Suprapubic skin (tissue), 4 donors: ENCODE data around the gene PTPRN2.

Source experiments
- CTCF ChIP-seq, 2 donors: fragments of 200-600 bp in 1 of 2; fragments of 450-650 bp in 1 of 2; sonication (generic) in 1 of 2; IDR thresholded peaks; one replicate each; pipeline ENCODE4 v1.5.1; 2016 to 2019; ENCODE audit warnings: antibody characterized with exemption in 2 of 2, mild to moderate bottlenecking in 1 of 2, moderate library complexity in 1 of 2
- EP300 ChIP-seq: sonication (generic); formaldehyde crosslinking; IDR thresholded peaks from one replicate; pipeline ENCODE4 v1.6.1; 2017; ENCODE audit warnings: antibody characterized with exemption
- POLR2A ChIP-seq, 2 donors: fragments of 450-650 bp; IDR thresholded peaks; one replicate each; pipeline ENCODE4 v1.6.1; 2017; ENCODE audit warnings: antibody characterized with exemption in 2 of 2, mild to moderate bottlenecking in 2 of 2, moderate library complexity in 2 of 2
- POLR2AphosphoS5 ChIP-seq, 3 donors: sonication (generic); formaldehyde crosslinking; IDR thresholded peaks; one replicate each; pipeline ENCODE4 v1.6.1; 2017; ENCODE audit warnings: antibody characterized with exemption in 3 of 3

DNA sequence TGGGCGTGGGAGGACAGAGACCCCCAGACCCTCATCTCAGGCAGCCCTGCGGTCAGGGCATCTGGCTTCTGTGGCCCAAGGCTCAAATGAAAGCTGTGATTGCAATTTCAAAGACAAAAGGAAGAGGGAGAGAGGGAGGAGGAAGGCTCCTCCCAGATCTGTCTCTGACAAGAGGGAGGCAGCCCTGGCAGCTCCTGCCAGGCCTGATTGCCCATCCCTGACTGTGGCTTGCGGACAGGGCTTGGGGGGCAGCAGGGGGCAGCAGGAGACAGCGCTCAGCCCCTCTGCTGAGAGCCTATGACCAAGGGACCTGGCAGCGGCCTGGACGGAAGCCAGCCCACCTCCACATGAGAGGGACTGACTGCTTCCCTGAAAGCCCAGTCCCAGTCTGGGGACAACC lies 91.8 kb downstream of the PTPRN2 start:
- TF ChIP-seq CTCF (IDR thresholded peaks at IDR 0.05) = no peak
- no peak for TF ChIP-seq POLR2A (IDR thresholded peaks at IDR 0.05)
- TF ChIP-seq POLR2AphosphoS5 (IDR thresholded peaks at IDR 0.05) = no peak
- no peak for TF ChIP-seq EP300
